HepG2 (cell line): ENCODE results near the gene CRKL. TPM values are rescaled to one million over a fixed set of nuclear protein-coding genes. Genes with fewer than 3 reads are reported as not detected.

Experiments
- ATAC-seq: fragments of 200-7000 bp; cut with Tn5 transposase; 3 replicates; pipeline ENCODE4 v1.9.1; 2020; ENCODE audit warnings: mild to moderate bottlenecking, moderate library complexity
- BruUV-seq: library from RNA; stranded (reverse); fragments of 400-500 nt; replicated peaks from 2 replicates; lab custom pipeline; 2021; lab: Mats Ljungman, UMichigan
- CTCF ChIA-PET: fragments of 300-600 bp; formaldehyde crosslinking; extraction: SDS; loops from one replicate; lab custom pipeline; 2021; ENCODE audit warnings: low total read pairs, inconsistent platforms, low intra/inter-chr PET ratio; lab: Yijun Ruan, JAX
- POLR2A ChIA-PET: fragments of 350-600 bp; sonication (Branson Sonifier 250); formaldehyde crosslinking; loops from one replicate; lab custom pipeline; 2020; ENCODE audit warnings: antibody characterized with exemption, inconsistent platforms; lab: Yijun Ruan, JAX
- DNase-seq: peaks from one replicate; pipeline ENCODE4 v3.0.0-alpha.2; 2015; ENCODE audit warnings: low spot score
- FAIRE-seq: peaks from 3 replicates; lab custom pipeline; 2011; peaks lifted over from hg19 to GRCh38; lab: Jason Lieb, UNC
- H2AFZ ChIP-seq: one replicate; pipeline ENCODE4 v1.6.1; 2011; ENCODE audit warnings: low read length, inconsistent platforms
- H3K27ac ChIP-seq: fragments of 300-600 bp; 3 replicates; pipeline ENCODE4 v1.8.0; 2011; ENCODE audit warnings: mixed run types, mild to moderate bottlenecking, mixed read lengths, low read length, inconsistent platforms; ENCODE audit not compliant: insufficient read depth; ENCODE audit errors: extremely low read length
- H3K27me3 ChIP-seq, 2 experiments: fragments of 200-600 bp in 1 of 2; 2 replicates in 1 of 2; 3 replicates in 1 of 2; pipeline versions ENCODE4 v1.6.0 to v1.8.0; 2011; ENCODE audit warnings: low read length in 2 of 2, mild to moderate bottlenecking in 2 of 2, moderate library complexity in 2 of 2, inconsistent platforms in 1 of 2; ENCODE audit not compliant: insufficient read depth in 2 of 2, control insufficient read depth in 1 of 2
- H3K36me3 ChIP-seq, 2 experiments: fragments of 200-600 bp in 1 of 2; replicated peaks in 1 of 2; 2 replicates in 1 of 2; 3 replicates in 1 of 2; pipeline versions ENCODE4 v1.5.1 to v1.8.0; 2011; ENCODE audit warnings: low read length in 2 of 2, inconsistent platforms in 1 of 2; ENCODE audit not compliant: insufficient read depth in 2 of 2, control insufficient read depth in 1 of 2
- H3K4me1 ChIP-seq: 2 replicates; pipeline ENCODE4 v1.5.1; 2012; ENCODE audit warnings: low read length, inconsistent platforms; ENCODE audit not compliant: insufficient read depth
- H3K4me2 ChIP-seq: 2 replicates; pipeline ENCODE4 v1.6.0; 2011; ENCODE audit warnings: low read depth, low read length, inconsistent platforms
- H3K4me3 ChIP-seq, 3 experiments: fragments of 200-600 bp in 1 of 3; sonication (generic), shearing (Covaris generic) in 1 of 3; replicated peaks in 1 of 3; 2 replicates each; pipeline ENCODE4 v1.5.1; 2011 to 2016; ENCODE audit warnings: low read length in 3 of 3, inconsistent platforms in 2 of 3, low read depth in 2 of 3, mild to moderate bottlenecking in 2 of 3, control low read depth in 1 of 3, mixed read lengths in 1 of 3; ENCODE audit not compliant: insufficient read depth in 1 of 3
- H3K79me2 ChIP-seq: one replicate; pipeline ENCODE4 v1.6.1; 2011; ENCODE audit warnings: low read length, inconsistent platforms; ENCODE audit not compliant: insufficient read depth
- H3K9ac ChIP-seq: 2 replicates; pipeline ENCODE4 v1.6.0; 2011; ENCODE audit warnings: mild to moderate bottlenecking, low read depth, low read length, inconsistent platforms; ENCODE audit not compliant: insufficient read depth
- H3K9me3 ChIP-seq: 2 replicates; pipeline ENCODE4 v1.5.1; 2012; ENCODE audit warnings: mild to moderate bottlenecking, low read length
- H4K20me1 ChIP-seq: 2 replicates; pipeline ENCODE4 v1.6.0; 2011; ENCODE audit warnings: inconsistent platforms, mild to moderate bottlenecking, low read length, moderate library complexity; ENCODE audit not compliant: insufficient read depth
- ATRX ChIP-seq: sonication (generic); formaldehyde crosslinking; IDR thresholded peaks from 2 replicates; pipeline ENCODE4 v1.4.0; 2020; ENCODE audit warnings: missing genetic modification reagents, borderline replicate concordance
- FOXK2 ChIP-seq: fragments of 450-650 bp; IDR thresholded peaks from 2 replicates; pipeline ENCODE4 v1.6.1; 2016
- HOXA3 ChIP-seq: sonication (generic); formaldehyde crosslinking; IDR thresholded peaks from 2 replicates; pipeline ENCODE4 v1.5.0; 2020; ENCODE audit warnings: missing genetic modification reagents
- IKZF5 ChIP-seq: IDR thresholded peaks from 2 replicates; pipeline ENCODE4 v1.6.1; 2018; ENCODE audit warnings: missing genetic modification reagents, mild to moderate bottlenecking, missing compliant biosample characterization
- KDM3A ChIP-seq: IDR thresholded peaks from 2 replicates; pipeline ENCODE4 v1.6.1; 2018; ENCODE audit warnings: low read depth, missing compliant biosample characterization
- NR2C2 ChIP-seq: sonication (generic); formaldehyde crosslinking; IDR thresholded peaks from 2 replicates; pipeline ENCODE4 v1.4.0; 2020; ENCODE audit warnings: missing genetic modification reagents, mild to moderate bottlenecking, moderate library complexity, borderline replicate concordance
- ZBED4 ChIP-seq: sonication (generic); formaldehyde crosslinking; IDR thresholded peaks from 2 replicates; pipeline ENCODE4 v1.4.0; 2020; ENCODE audit warnings: missing genetic modification reagents, borderline replicate concordance
- ZFY ChIP-seq: sonication (generic); formaldehyde crosslinking; IDR thresholded peaks from 2 replicates; pipeline ENCODE4 v1.4.0; 2020; ENCODE audit warnings: missing genetic modification reagents
- ZFYVE20 ChIP-seq: sonication (generic); formaldehyde crosslinking; IDR thresholded peaks from 2 replicates; pipeline ENCODE4 v1.8.0; 2023; ENCODE audit warnings: low read depth, mild to moderate bottlenecking, moderate library complexity, missing genetic modification reagents, borderline replicate concordance
- ZNF17 ChIP-seq: sonication (generic); formaldehyde crosslinking; IDR thresholded peaks from 2 replicates; pipeline ENCODE4 v1.5.0; 2020; ENCODE audit warnings: mild to moderate bottlenecking, missing genetic modification reagents
- ZNF225 ChIP-seq: sonication (generic); formaldehyde crosslinking; IDR thresholded peaks from 2 replicates; pipeline ENCODE4 v1.4.0; 2020; ENCODE audit warnings: mild to moderate bottlenecking, missing genetic modification reagents
- ZNF275 ChIP-seq: sonication (generic); formaldehyde crosslinking; IDR thresholded peaks from 2 replicates; pipeline ENCODE4 v1.8.0; 2022; ENCODE audit warnings: missing genetic modification reagents, mild to moderate bottlenecking, inconsistent platforms, borderline replicate concordance
- ZXDC ChIP-seq: sonication (generic); formaldehyde crosslinking; IDR thresholded peaks from 2 replicates; pipeline ENCODE4 v1.5.0; 2020; ENCODE audit warnings: mild to moderate bottlenecking, missing genetic modification reagents
- WGBS: methylation state at CpG from one replicate; pipeline ENCODE4 v1.1.6; 2017; ENCODE audit warnings: low lambda C conversion rate; 5-methylcytosine and 5-hydroxymethylcytosine counted together
- in situ Hi-C: cut with HindIII; loops from 2 replicates; pipeline ENCODE4 v1.10.0; 2017; ENCODE audit warnings: low pct_unique_long_range_greater_than_20kb; ENCODE audit not compliant: extremely low pct_ligation_motif_present
- intact Hi-C: fragments of 100-400 bp; cut with micrococcal nuclease; formaldehyde crosslinking; loops from one replicate; pipeline ENCODE4 v1.10.0; 2022; ENCODE audit not compliant: unreplicated experiment
- polyA plus RNA-seq, 8 experiments: library from polyadenylated mRNA; depleted of rRNA in 3 of 8; stranded (reverse) in 7 of 8; unstranded in 1 of 8; fragments of >200 nt; fragmentation: Illumina TruSeq in 4 of 8; extraction: Trizol in 4 of 8; gene quantifications; 2 replicates each; pipeline versions ENCODE4 v1.2.1 to v1.2.3, GENCODE V29; 2011 to 2016; ENCODE audit warnings: low read depth in 4 of 8, missing spikeins in 1 of 8, mixed read lengths in 1 of 8; ENCODE audit not compliant: insufficient read depth in 1 of 8
- total RNA-seq, 5 experiments: library from RNA; depleted of rRNA; stranded (reverse); fragments of >200 nt; fragmentation: Illumina TruSeq; extraction: Trizol; gene quantifications; 2 replicates each; pipeline ENCODE4 v1.2.3, GENCODE V29; 2016; ENCODE audit warnings: low read depth in 1 of 5

CRKL gene
- total and polyA plus RNA-seq, 2 of the 13 experiments (the other 11 are each of a cell fraction or from before 2014, with no cell fraction given): 37.4 to 60.6 TPM

GRCh38 chr22:20977516-20978170 lies 60.4 kb downstream of the CRKL start (continued):
- no peak for TF ChIP-seq ZXDC (CRISPR knock-in tag)

- no peaks in the 10 kb centered on the region; a peak in 1 of 5 replicates for H3K27me3 ChIP-seq
- POLR2A ChIA-PET: interaction anchor here (1.0 kb wide), 1 partner anchor 20 kb away, joined by 4 read pairs; no protein-coding TSS in a partner anchor
- WGBS: 97% methylated on average over 2 of the region's 2 CpGs
- TF ChIP-seq NR2C2 (CRISPR knock-in tag) (no peak), ZFYVE20 (CRISPR knock-in tag) (no peak), ATRX (CRISPR knock-in tag) (no peak), ZNF275 (CRISPR knock-in tag) (no peak), ZFY (CRISPR knock-in tag) (no peak), KDM3A (no peak), HOXA3 (CRISPR knock-in tag) (no peak), ZBED4 (no peak), IKZF5 (CRISPR knock-in tag) (no peak), FOXK2 (no peak), ZNF225 (CRISPR knock-in tag) (no peak), ZNF17 (CRISPR knock-in tag) (no peak)
Observed at GRCh38 chr22:20978419-20978818, 61.2 kb downstream of the CRKL start.

More at GRCh38 chr22:20978419-20978818, 61.2 kb downstream of the CRKL start:
- FAIRE-seq: no peak
- no peaks in the 10 kb centered on the region for H4K20me1 ChIP-seq
- H3K4me3 ChIP-seq: no peak overlapping the region
- H3K9ac ChIP-seq: no peak overlapping the region
- H3K4me2 ChIP-seq: no peak overlapping the region
- H2AFZ ChIP-seq: no peak overlapping the region
- H3K9me3 ChIP-seq: 0 out of 2 replicates have a peak, but pooled peaks cover 4% of the 10 kb centered on the region
- H3K79me2 ChIP-seq: peaks cover 11% of the 10 kb centered on the region
- BruUV-seq: no TSS peak
- in situ Hi-C loops (no loop called here), intact Hi-C loops (no loop called here)
- no peak for DNase-seq
- no peak for ATAC-seq
- no peaks in the 10 kb centered on the region for H3K36me3 ChIP-seq
- H3K4me1 ChIP-seq: peaks cover 35% of the 10 kb centered on the region
- CTCF ChIA-PET: no interaction called here
- H3K27ac ChIP-seq: no peak overlapping the region
